Lower leg skin (tissue), 3 donors: ENCODE data around the gene ADCK1.

ENCODE experiments used
- CTCF ChIP-seq, 3 donors: fragments of 450-650 bp; IDR thresholded peaks; one replicate each; pipeline ENCODE4 v1.5.1; 2016; ENCODE audit warnings: antibody characterized with exemption in 3 of 3, mild to moderate bottlenecking in 3 of 3, moderate library complexity in 2 of 3
- POLR2A ChIP-seq, 2 donors: fragments of 450-650 bp; IDR thresholded peaks; one replicate each; pipeline ENCODE4 v1.6.1; 2016 to 2017; ENCODE audit warnings: antibody characterized with exemption in 2 of 2, mild to moderate bottlenecking in 1 of 2, moderate library complexity in 1 of 2

DNA sequence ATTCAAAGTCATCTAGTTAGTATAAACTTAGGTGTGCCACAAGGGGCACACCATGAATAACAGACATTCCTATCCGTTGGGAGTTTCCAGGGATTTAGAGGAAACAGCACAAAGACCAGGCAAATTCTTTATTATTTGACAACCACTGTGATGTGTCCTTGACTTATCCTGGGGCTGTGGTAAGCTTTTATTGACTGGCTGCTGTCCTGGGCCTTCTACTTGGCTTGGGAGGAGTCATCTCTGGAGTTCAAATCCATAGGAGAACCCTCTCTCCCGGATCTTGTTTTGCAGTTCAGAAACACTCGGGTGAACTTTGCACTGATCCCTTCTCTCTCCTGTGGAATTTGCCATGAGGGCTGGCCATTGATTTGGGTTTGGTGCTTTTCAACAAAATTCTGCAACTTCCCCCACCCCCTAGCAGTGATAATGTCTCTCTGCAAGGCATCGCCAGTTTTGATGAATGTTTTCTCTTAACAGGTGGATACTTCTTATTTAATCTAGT is 136.3 kb downstream of the ADCK1 start:
- TF ChIP-seq POLR2A (IDR thresholded peaks at IDR 0.05) = no peak
- no peak for TF ChIP-seq CTCF (IDR thresholded peaks at IDR 0.05)
